GM19240 (cell line): ENCODE data around the gene PTRH1.

Experiments used
- DNase-seq: peaks from one replicate; pipeline ENCODE4 v3.0.0; 2011; ENCODE audit warnings: low spot score; ENCODE audit not compliant: insufficient read length

Gene PTRH1

DNA sequence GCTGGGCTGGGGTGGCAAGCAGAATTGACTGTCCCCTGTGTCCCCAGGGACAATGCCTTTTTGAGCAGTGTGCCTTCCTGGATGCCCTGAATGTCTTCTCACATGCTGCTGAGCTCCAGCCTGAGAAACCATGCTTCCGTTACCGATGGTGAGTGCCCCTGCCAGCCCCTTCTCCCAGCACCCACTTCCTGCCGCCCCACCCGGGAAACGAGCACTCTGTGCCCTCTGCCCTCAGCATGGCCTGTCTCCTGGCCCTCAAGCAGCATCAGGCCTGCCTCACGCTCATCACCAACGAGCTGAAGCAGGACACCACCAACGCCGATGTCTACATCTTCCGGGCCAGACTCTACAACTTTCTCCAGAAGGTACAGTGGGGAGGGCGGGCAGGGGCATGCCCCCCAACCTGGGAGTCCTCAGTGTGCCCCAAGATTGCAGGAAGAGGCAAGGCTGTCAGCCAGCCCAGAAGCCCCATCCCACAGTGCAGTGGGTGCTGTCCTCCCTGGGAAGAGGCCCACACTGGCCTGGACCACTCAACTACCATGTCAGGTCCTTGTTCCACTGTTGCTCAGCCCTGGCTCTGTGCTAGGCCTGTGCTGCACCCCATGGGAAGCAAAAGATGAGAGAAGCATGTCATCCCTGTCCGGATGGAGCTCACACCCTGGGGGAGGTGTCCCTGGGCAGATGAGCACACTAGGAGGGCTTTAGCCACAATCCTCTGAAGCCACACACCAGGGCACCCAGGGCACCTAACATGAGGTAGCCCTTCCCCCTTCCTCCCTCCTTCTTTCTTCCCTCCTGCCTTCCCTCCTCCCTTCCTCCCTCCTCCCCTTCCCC is 4.8 kb upstream of the PTRH1 start:
- DNase-seq, result no peak

DNA sequence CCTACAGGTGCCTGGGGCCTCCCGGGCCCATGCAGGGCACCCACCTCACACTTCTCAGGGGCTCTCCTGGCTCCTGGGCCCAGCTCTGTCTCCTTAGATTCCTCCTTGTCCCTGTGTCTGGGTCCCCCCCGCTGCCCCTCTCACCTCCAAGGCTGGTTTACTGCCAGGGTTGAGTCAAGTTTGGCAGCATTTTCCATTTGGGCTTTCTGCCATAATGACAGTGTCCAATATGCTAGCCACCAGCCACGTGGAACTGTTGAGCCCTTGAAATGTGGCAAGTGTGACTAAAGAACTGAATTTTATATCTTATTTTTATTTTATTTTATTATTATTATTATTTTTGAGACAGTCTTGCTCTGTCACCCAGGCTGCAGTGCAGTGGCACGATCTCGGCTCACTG is 2.3 kb upstream of the PTRH1 start:
- DNase-seq, result no peak

- DNase-seq, result no peak
These were observed 949 bp upstream of the PTRH1 start for GRCh38 chr9:127716412-127716811.

- DNase-seq, result no peak
These were observed 453 bp downstream of the PTRH1 start for GRCh38 chr9:127714951-127715469.

DNA sequence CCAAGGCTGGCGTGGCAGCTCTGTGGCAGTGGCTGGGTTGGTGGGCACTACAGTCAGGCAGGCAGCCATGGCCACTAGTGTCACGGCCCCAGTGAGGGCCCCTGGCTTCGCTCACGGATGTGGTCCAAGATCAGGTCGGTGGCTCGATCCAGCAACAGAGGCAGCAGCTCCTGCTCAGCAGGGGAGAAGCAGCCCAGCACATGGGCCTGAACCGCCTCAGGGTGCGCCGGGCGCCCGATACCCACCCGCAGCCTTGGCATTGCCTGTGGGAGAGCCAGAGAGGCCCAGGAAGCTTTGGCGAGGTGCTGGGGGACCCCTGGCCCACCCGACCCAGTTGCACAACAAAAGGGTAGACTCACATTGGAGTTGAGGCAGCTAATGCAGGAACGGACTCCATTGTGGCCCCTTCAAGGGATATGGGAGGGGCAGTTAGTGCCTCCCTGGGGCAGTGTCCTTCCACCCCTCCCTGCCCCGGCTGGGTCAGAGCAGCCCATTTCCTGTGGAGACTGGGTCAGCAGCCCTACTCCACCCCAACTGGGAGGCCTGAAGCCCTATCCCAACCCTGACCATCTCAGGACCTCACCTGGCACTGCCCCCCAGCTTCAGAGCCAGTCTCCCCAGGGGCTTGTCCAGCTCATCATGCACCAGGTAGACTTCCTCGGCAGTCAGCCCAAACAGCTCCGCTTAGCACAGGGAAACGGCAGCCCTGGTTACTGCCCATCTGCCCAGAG is 1.3 kb downstream of the PTRH1 start:
- DNase-seq, result no peak

GRCh38 chr9:127712867-127713266 is 2.6 kb downstream of the PTRH1 start:
- DNase-seq, result no peak

GRCh38 chr9:127712371-127712770 is 3.1 kb downstream of the PTRH1 start:
- DNase-seq, result no peak

GRCh38 chr9:127711831-127712274 is 3.6 kb downstream of the PTRH1 start:
- no peak for DNase-seq

DNA sequence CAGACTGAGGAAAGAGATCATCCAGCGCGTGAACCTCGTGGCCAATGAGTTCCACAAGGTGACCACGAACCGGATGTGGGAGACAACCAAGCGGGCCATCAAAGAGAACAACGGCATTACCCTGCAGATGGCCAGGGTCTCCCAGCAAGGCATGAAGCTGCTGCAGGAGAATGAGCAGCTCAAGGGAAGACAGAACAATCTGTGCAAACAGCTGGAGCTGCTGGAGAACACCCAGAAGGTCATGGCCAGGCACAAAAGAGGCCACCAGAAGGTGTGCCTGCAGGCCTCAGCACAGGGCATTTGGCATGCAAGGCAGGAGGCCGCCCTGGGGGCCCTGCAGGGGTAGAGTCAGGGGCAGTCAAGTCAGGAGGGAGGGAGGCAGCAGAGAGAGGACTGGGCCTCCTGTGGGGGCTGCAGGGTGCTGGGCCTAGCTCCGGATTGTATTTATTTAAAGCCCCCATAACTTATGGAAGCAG is 4.2 kb downstream of the PTRH1 start:
- DNase-seq, result no peak

- no peak for DNase-seq
These were observed 5.2 kb downstream of the PTRH1 start for GRCh38 chr9:127710204-127710783.

GRCh38 chr9:127708952-127709587 is 6.4 kb downstream of the PTRH1 start:
- DNase-seq, result no peak

- no peak for DNase-seq
These were observed 7.7 kb downstream of the PTRH1 start for GRCh38 chr9:127707766-127708165.

- DNase-seq, result no peak
These were observed 8.6 kb downstream of the PTRH1 start, which contains the start of gene CFAP157 for GRCh38 chr9:127706836-127707241. Gene CFAP157 (plus strand): TSS chr9:127706988. CDS start chr9:127707032, 44 bp downstream.

DNA sequence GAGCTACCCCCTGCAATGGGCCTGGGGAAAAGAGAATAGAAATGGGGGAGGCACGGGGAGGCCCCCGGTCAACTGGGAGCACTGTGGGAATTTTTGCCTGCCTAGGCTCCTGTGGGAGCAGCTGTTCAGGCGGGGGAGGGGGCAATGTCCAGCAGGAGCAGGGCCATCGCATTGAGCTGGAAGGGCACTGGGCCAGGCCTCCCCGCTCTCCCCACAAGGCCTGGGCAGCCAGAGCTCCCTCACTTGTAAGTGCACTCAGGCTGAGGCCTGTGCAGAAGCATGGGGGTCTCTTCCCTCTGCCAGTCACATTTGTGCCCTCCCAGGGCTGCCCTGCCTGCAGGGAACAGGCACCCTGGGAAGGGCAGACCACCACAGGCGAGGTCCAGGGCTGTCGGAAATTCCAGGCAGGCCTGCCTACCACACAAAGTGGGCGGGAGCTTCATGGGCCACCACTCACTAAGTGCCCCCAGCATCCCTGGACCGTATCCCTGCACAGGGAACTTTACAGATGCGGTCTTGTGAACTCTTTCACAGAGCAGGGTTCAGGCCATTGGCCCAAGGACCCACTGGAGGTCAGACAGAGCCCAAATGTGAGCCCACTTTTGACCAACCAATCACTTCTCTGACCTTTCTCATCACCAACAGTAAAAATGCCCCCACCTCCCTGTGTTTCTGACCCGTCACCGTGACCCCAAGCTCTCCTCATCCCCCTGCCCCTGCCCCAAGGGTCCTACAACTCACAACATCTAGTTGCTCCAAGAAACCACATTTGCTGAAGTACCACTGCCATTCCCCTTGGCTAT is 9.7 kb downstream of the PTRH1 start:
- DNase-seq, result no peak

- DNase-seq, result no peak
These were observed 12.0 kb downstream of the PTRH1 start for GRCh38 chr9:127703289-127703946.

GRCh38 chr9:127700594-127701255 is 14.7 kb downstream of the PTRH1 start:
- no peak for DNase-seq

- DNase-seq, result no peak
These were observed 15.3 kb downstream of the PTRH1 start for GRCh38 chr9:127700140-127700539.

- DNase-seq, result peak; percentile 89
These were observed 16.3 kb downstream of the PTRH1 start for GRCh38 chr9:127698985-127699670.

- no peak for DNase-seq
These were observed 17.1 kb downstream of the PTRH1 start for GRCh38 chr9:127698386-127698785.
